ENCODE measurements around the gene CEP68.

CEP68 gene

DNA sequence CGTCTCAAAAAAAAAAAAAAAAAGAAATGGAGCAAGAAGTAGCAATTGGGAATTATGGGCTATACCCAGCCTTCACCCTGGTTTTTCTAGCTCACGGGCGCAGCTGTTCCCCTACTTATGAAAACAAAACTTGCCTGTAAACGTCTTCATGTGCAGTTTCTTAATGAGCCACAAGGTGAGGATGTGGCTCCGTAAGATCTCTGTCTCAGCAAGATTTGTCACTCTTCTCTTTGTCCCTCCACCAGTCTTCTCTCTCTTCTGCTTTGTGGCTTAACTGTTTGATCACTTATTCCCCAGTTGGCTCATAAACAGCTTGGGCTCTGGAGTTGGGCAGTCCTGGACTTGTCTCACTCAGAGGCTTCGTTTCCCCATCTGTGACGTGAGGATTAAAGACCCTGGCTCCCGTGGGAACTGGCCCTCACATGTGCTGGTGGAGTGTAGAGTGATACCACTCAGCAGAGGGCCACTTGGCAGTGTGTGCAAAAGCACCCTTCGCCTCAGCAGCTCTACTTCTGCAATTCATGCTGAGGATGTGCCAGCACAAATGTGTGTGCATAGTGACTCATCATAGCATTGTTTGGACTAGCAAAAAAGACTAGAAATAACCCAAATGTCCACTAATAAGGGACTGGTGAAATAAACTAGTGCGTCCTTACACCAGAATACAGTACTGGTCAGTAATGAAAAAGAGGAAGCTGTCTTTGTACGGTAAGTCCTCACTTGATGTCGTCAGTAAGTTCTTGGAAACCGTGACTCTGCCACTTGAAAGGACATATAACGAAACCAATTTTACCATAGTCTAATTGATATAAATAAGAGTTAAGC, 8.7 kb downstream of the CEP68 start:
- Histone ChIP-seq H3K4me3 (ENCODE audit: low read length) (peak overlapping the region; percentile 58), H3K4me1 (ENCODE audit: control insufficient read depth, insufficient read depth, low read length) (peaks cover 40% of the 10 kb centered on the region), H3K9me3 (replicated peaks; ENCODE audit: low read length) (no peaks in the 10 kb centered on the region), H3K27me3 (ENCODE audit: control insufficient read depth, insufficient read depth, low read length) (no peaks in the 10 kb centered on the region), H3K4me2 (ENCODE audit: low read length) (peak overlapping the region; percentile 78), H3K36me3 (ENCODE audit: insufficient read depth, low read length) (peaks cover 7% of the 10 kb centered on the region), H3K9ac (ENCODE audit: low read depth, low read length) (peak overlapping the region; percentile 58)

DNA sequence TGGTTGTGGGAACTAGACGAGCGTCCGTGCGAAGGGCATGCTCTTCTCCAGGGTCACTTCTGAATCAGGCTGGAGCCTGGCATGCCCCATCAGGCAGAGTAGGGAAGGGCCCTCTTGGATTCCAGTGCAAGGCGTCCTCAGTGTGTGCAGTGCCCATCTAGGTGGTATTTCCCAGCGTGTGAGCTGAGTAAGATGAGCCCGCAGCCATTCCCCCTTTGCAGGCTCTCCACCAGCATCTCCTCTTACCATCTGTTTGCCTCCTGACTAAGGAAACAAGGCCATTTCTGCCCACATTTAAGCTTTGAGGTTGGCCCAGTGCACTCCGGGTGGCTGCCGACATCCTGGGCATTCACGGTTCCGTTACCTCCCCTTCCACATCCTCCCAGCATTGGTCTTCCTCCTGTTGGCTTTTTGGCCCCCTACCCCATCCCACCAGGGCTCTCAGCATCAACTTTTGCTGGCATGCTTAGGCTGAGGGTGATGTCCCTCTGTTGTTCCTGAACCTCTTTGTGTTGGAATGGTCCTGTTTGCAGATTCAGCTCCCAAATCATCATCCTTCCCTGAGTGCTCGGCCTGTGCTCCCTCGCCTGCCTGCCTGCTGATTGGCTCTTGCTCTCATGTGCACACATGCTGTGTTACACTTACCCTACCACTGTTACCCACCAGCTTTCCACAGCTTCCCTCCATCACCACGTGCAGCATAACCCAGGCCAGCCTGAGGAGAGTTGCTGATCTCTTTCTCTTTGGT, 11.8 kb downstream of the CEP68 start:
- H3K4me1 ChIP-seq (ENCODE audit: control insufficient read depth, insufficient read depth, low read length) = peaks cover 48% of the 10 kb centered on the region
- H3K9me3 ChIP-seq (replicated peaks; ENCODE audit: low read length) = no peaks in the 10 kb centered on the region
- H3K36me3 ChIP-seq (ENCODE audit: insufficient read depth, low read length) = peaks cover 30% of the 10 kb centered on the region
- no peak overlapping the region for H3K4me2 ChIP-seq (ENCODE audit: low read length)
- no peak overlapping the region for H3K9ac ChIP-seq (ENCODE audit: low read depth, low read length)
- H3K4me3 ChIP-seq (ENCODE audit: low read length) = no peak overlapping the region
- no peaks in the 10 kb centered on the region for H3K27me3 ChIP-seq (ENCODE audit: control insufficient read depth, insufficient read depth, low read length)

DNA sequence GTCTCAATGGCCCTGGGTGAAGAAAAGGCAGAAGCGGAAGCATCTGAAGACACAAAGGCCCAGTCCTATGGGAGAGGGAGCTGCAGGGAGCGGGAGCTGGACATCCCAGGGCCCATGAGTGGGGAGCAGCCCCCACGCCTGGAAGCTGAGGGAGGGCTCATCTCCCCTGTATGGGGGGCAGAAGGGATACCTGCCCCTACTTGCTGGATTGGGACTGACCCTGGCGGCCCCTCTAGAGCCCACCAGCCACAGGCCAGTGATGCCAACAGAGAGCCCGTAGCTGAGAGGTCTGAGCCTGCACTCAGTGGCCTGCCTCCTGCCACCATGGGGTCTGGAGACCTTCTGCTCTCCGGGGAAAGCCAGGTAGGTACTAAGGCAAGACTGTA, 13.2 kb downstream of the CEP68 start:
- Histone ChIP-seq H3K9me3 (replicated peaks; ENCODE audit: low read length) (no peaks in the 10 kb centered on the region), H3K4me3 (ENCODE audit: low read length) (no peak overlapping the region), H3K9ac (ENCODE audit: low read depth, low read length) (no peak overlapping the region), H3K27me3 (ENCODE audit: control insufficient read depth, insufficient read depth, low read length) (no peaks in the 10 kb centered on the region), H3K36me3 (ENCODE audit: insufficient read depth, low read length) (peaks cover 45% of the 10 kb centered on the region), H3K4me1 (ENCODE audit: control insufficient read depth, insufficient read depth, low read length) (peaks cover 33% of the 10 kb centered on the region), H3K4me2 (ENCODE audit: low read length) (no peak overlapping the region)

DNA sequence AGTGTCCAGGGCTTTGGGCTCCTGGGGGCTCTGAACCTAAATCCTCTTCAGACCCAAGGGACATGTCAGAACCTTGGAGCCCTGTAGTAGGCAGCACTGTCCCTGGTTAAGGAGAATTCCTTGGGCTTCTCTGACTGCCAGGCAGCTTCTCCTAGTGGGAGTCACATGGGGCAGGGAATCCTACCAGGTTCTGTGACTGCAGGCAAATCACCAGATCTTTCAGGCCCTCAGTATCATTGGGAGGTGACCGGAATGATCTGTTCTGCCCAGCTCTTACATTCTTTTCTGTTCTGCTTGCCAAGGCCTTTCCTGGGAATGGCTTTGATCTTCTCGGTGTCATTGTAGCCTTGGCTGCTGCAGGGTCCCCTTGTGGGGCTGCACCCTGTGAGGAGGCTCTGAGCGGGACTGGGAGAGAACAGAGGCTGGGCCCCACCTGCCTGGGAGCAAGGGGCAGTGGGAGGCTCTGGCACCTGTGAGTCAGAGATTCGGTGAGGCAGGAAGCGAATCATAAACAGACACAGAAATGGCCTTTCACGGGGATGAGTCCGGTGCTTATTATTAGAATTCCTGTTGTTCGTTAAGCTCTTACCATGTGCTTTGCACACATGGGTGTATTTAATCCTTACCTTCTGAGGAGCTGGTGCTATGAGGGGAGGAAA, 14.1 kb downstream of the CEP68 start:
- Histone ChIP-seq H3K27me3 (ENCODE audit: control insufficient read depth, insufficient read depth, low read length) (no peaks in the 10 kb centered on the region), H3K4me2 (ENCODE audit: low read length) (no peak overlapping the region), H3K36me3 (ENCODE audit: insufficient read depth, low read length) (peaks cover 50% of the 10 kb centered on the region), H3K9ac (ENCODE audit: low read depth, low read length) (no peak overlapping the region), H3K4me1 (ENCODE audit: control insufficient read depth, insufficient read depth, low read length) (peaks cover 29% of the 10 kb centered on the region), H3K4me3 (ENCODE audit: low read length) (no peak overlapping the region), H3K9me3 (replicated peaks; ENCODE audit: low read length) (no peaks in the 10 kb centered on the region)

DNA sequence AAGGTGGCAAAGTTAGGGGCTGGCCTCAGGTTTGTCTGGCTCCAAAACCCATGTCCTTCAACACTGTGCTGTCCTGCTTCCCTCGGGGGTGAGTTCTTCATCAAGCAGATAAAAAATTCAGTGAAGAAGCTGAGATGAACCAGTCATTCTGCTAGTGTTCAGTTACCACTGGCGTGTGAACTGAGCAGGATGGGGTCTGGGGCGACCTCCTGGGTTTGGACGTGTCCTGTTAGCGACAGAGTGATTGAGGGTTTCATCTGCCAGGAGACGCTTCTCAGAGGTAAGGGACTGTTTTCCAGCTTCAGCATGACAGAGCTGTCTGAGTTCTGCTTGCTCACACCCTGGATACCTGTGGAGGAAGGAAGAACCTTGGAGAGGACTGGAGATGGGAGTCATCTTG, 14.6 kb downstream of the CEP68 start:
- Histone ChIP-seq H3K4me2 (ENCODE audit: low read length) (no peak overlapping the region), H3K4me1 (ENCODE audit: control insufficient read depth, insufficient read depth, low read length) (peaks cover 29% of the 10 kb centered on the region), H3K27me3 (ENCODE audit: control insufficient read depth, insufficient read depth, low read length) (no peaks in the 10 kb centered on the region), H3K9me3 (replicated peaks; ENCODE audit: low read length) (no peaks in the 10 kb centered on the region), H3K9ac (ENCODE audit: low read depth, low read length) (no peak overlapping the region), H3K36me3 (ENCODE audit: insufficient read depth, low read length) (peaks cover 50% of the 10 kb centered on the region), H3K4me3 (ENCODE audit: low read length) (no peak overlapping the region)

DNA sequence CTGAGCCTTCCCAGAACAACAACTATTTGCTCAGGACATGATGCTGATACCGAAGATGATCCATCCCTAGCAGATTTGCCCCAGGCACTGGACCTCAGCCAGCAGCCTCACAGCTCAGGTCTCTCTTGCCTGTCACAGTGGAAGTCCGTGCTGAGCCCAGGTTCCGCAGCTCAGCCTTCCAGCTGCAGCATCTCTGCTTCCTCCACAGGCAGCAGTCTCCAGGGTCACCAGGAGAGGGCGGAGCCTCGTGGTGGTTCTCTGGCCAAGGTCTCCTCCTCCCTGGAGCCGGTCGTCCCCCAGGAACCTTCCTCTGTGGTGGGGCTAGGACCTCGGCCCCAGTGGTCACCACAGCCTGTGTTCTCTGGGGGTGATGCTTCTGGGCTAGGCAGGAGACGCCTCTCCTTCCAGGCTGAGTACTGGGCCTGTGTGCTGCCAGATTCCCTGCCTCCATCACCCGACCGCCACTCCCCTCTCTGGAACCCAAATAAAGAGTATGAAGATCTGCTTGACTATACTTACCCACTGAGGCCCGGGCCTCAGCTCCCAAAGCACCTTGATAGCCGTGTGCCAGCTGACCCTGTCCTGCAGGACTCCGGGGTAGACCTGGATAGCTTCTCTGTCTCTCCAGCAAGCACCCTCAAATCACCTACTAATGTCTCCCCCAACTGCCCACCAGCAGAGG, 15.4 kb downstream of the CEP68 start:
- Histone ChIP-seq H3K9ac (ENCODE audit: low read depth, low read length) (no peak overlapping the region), H3K9me3 (replicated peaks; ENCODE audit: low read length) (no peaks in the 10 kb centered on the region), H3K4me1 (ENCODE audit: control insufficient read depth, insufficient read depth, low read length) (peaks cover 32% of the 10 kb centered on the region)

DNA sequence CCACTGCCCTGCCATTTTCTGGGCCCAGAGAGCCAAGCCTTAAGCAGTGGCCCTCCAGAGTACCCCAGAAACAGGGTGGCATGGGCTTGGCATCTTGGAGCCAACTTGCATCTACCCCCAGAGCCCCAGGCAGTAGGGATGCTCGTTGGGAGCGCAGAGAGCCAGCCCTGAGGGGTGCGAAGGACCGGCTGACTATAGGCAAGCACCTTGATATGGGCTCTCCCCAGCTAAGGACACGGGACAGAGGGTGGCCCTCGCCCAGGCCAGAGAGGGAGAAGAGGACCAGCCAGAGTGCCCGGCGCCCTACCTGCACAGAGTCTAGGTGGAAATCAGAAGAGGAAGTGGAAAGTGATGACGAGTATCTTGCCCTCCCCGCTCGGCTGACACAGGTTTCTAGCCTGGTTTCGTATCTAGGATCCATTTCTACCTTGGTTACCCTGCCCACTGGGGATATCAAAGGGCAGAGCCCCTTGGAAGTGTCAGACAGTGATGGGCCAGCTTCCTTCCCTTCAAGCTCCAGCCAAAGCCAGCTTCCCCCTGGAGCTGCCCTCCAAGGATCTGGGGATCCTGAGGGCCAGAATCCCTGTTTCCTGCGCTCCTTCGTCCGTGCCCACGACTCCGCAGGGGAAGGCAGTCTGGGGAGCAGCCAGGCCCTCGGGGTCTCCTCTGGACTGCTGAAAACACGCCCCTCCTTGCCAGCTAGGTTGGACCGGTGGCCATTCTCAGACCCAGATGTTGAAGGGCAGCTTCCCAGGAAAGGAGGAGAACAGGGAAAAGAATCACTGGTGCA, 16.2 kb downstream of the CEP68 start:
- Histone ChIP-seq H3K4me1 (ENCODE audit: control insufficient read depth, insufficient read depth, low read length) (peaks cover 38% of the 10 kb centered on the region), H3K4me3 (ENCODE audit: low read length) (no peak overlapping the region), H3K9ac (ENCODE audit: low read depth, low read length) (no peak overlapping the region), H3K27me3 (ENCODE audit: control insufficient read depth, insufficient read depth, low read length) (no peaks in the 10 kb centered on the region), H3K9me3 (replicated peaks; ENCODE audit: low read length) (no peaks in the 10 kb centered on the region), H3K4me2 (ENCODE audit: low read length) (no peak overlapping the region), H3K36me3 (ENCODE audit: insufficient read depth, low read length) (peaks cover 54% of the 10 kb centered on the region)

More for the DNA sequence above, 15.4 kb downstream of the CEP68 start:
- Histone ChIP-seq H3K36me3 (ENCODE audit: insufficient read depth, low read length) (peaks cover 53% of the 10 kb centered on the region), H3K4me2 (ENCODE audit: low read length) (no peak overlapping the region), H3K4me3 (ENCODE audit: low read length) (no peak overlapping the region), H3K27me3 (ENCODE audit: control insufficient read depth, insufficient read depth, low read length) (no peaks in the 10 kb centered on the region)

DNA sequence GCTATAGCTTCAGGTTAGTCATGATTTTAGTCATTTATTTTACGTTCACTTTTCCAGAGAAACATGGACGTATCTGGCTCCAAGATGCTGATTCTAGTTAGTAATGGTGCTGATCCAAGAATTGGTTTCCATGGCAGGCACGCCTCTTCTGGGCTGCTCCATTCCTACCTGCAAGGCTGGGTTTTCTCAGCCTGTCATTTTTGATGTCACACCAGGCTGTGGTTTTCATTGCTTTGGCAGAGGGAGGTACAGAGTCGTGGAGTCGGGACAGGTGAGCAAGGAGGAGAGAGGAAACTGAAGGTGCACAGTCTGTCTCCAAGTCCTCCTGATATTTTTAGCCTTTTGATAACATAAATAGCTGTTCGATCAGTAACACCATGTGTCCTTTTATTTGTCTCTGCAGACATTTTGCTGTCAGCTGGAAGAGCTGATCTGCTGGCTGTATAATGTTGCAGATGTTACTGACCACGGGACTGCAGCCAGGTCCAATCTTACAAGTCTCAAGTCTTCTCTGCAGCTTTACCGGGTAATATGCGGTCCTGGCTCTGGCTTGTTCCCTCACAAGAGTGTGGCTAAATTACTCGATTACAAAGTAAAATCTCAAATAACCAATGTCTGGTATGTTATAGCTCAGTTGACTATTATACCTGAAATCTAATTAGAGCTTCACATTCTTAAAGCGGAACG, 17.8 kb downstream of the CEP68 start:
- H3K27me3 ChIP-seq (ENCODE audit: control insufficient read depth, insufficient read depth, low read length) = no peaks in the 10 kb centered on the region
- no peak overlapping the region for H3K4me2 ChIP-seq (ENCODE audit: low read length)
- no peak overlapping the region for H3K9ac ChIP-seq (ENCODE audit: low read depth, low read length)
- no peaks in the 10 kb centered on the region for H3K9me3 ChIP-seq (replicated peaks; ENCODE audit: low read length)
- H3K4me1 ChIP-seq (ENCODE audit: control insufficient read depth, insufficient read depth, low read length) = peaks cover 41% of the 10 kb centered on the region
- H3K4me3 ChIP-seq (ENCODE audit: low read length) = no peak overlapping the region
- peaks cover 65% of the 10 kb centered on the region for H3K36me3 ChIP-seq (ENCODE audit: insufficient read depth, low read length)

DNA sequence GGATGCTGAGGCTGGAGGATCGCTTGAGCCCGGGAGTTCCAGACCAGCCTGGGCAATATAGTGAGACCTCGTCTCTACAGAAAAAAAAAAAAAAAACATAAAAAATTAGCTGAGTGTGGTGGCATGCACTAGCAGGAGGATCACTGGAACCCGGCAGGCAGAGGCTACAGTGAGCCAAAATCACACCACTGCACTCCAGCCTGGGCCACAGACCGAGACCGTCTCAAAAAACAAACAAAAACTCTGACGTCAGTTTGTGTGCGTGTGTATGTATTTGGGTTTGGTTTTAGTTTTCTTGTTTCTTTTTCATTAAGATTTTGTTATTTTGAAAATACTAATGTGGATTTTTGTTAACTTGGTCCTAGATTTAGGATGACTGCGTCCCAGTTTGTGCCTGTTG, 19.0 kb downstream of the CEP68 start:
- no peaks in the 10 kb centered on the region for H3K9me3 ChIP-seq (replicated peaks; ENCODE audit: low read length)
- peaks cover 66% of the 10 kb centered on the region for H3K36me3 ChIP-seq (ENCODE audit: insufficient read depth, low read length)
- no peak overlapping the region for H3K4me3 ChIP-seq (ENCODE audit: low read length)
- peak overlapping the region; percentile 44 for H3K4me2 ChIP-seq (ENCODE audit: low read length)
- no peak overlapping the region for H3K9ac ChIP-seq (ENCODE audit: low read depth, low read length)
- peaks cover 37% of the 10 kb centered on the region for H3K4me1 ChIP-seq (ENCODE audit: control insufficient read depth, insufficient read depth, low read length)
- no peaks in the 10 kb centered on the region for H3K27me3 ChIP-seq (ENCODE audit: control insufficient read depth, insufficient read depth, low read length)

DNA sequence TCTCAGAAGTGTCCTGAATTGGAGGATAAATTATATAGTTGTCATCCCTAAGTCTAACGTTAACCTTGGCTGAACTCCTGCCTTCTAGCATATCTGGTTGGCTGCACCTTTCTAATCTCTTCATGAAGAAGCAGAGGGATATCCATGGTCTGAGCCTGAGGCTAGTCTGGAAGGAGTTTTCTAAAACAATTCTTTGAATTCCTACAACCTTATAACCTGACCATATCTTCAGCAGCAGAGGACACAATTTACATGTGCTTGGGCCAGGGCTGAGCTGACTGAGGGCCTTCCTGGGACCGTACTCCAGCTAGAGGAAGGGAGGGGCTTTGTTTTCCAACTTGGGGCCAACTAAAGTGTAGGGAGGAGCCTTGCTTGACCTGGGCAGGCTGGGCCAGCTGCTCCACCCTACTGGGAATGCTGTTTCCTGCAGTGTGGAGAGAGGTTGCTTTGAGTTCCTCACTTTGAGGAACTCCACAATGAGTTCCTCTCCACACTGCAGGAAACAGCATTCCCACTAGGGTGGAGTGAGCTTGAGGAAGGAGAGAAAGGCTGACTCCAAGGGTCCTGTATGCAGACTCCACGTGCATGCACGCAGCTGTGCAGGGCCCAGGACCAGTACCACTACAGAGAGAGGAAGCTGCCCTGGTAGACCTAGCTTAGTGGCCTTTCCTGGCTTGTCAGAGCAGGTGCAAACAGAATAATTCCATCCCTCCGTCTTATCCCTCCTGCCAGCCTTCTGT, 19.6 kb downstream of the CEP68 start:
- Histone ChIP-seq H3K4me3 (ENCODE audit: low read length) (no peak overlapping the region), H3K4me2 (ENCODE audit: low read length) (peak overlapping the region; percentile 44), H3K9me3 (replicated peaks; ENCODE audit: low read length) (no peaks in the 10 kb centered on the region), H3K36me3 (ENCODE audit: insufficient read depth, low read length) (peaks cover 67% of the 10 kb centered on the region), H3K27me3 (ENCODE audit: control insufficient read depth, insufficient read depth, low read length) (no peaks in the 10 kb centered on the region), H3K4me1 (ENCODE audit: control insufficient read depth, insufficient read depth, low read length) (peaks cover 31% of the 10 kb centered on the region), H3K9ac (ENCODE audit: low read depth, low read length) (peak overlapping the region; percentile 18)

All from skeletal muscle satellite cell (primary cell).